Stomach (tissue), 9 donors: ENCODE measurements around the gene KRTAP13-3. TPM values are rescaled to one million over a fixed set of nuclear protein-coding genes. Genes with fewer than 3 reads are reported as not detected.

Experiments
- DNase-seq, 2 donors: peaks; one replicate each; pipeline versions ENCODE4 v3.0.0 to v3.0.0-alpha.2; 2013 to 2019
- H3K27ac ChIP-seq, 5 donors: fragments of 200-600 bp in 4 of 5; sonication (generic) in 4 of 5; one replicate each; pipeline ENCODE4 v1.5.1; 2013 to 2019; ENCODE audit warnings: mild to moderate bottlenecking in 1 of 5, moderate library complexity in 1 of 5
- H3K27me3 ChIP-seq, 3 donors: fragments of 200-600 bp; sonication (generic); one replicate each; pipeline ENCODE4 v1.5.1; 2017 to 2019; ENCODE audit warnings: mixed run types in 1 of 3
- H3K36me3 ChIP-seq, 4 donors: fragments of 200-600 bp; sonication (generic); 1 replicate in 3 of 4; 2 replicates in 1 of 4; pipeline ENCODE4 v1.5.1; 2016 to 2019
- H3K4me1 ChIP-seq, 4 donors: fragments of 200-600 bp; sonication (generic); one replicate each; pipeline ENCODE4 v1.5.1; 2016 to 2019
- H3K4me3 ChIP-seq, 4 donors: fragments of 200-600 bp; sonication (generic) in 3 of 4; one replicate each; pipeline ENCODE4 v1.5.1; 2016 to 2019; ENCODE audit warnings: mild to moderate bottlenecking in 1 of 4
- H3K9me3 ChIP-seq, 4 donors: fragments of 200-600 bp; sonication (generic); one replicate each; pipeline ENCODE4 v1.5.1; 2016 to 2019
- EP300 ChIP-seq: sonication (generic); formaldehyde crosslinking; IDR thresholded peaks from one replicate; pipeline ENCODE4 v1.6.1; 2017; ENCODE audit warnings: antibody characterized with exemption
- POLR2A ChIP-seq, 4 donors: fragments of 450-650 bp; IDR thresholded peaks; one replicate each; pipeline ENCODE4 v1.6.1; 2016; ENCODE audit warnings: antibody characterized with exemption in 4 of 4, control low read depth in 2 of 4, mild to moderate bottlenecking in 1 of 4, moderate library complexity in 1 of 4
- POLR2AphosphoS5 ChIP-seq, 3 donors: sonication (generic); formaldehyde crosslinking; IDR thresholded peaks; one replicate each; pipeline ENCODE4 v1.6.1; 2016; ENCODE audit warnings: antibody characterized with exemption in 3 of 3
- WGBS, 5 donors: extraction: QIAGEN DNeasy Blood & Tissue Kit in 3 of 5; methylation state at CpG; one replicate each; pipeline versions ENCODE4 v1.1.5 to v1.1.7; 2013 to 2018; 5-methylcytosine and 5-hydroxymethylcytosine counted together
- intact Hi-C: fragments of 100-400 bp; cut with DNase I; formaldehyde crosslinking; loops from one replicate; pipeline ENCODE4 v1.15.1; 2023; ENCODE audit warnings: low total_unique reads
- polyA plus RNA-seq, 3 donors: library from polyadenylated mRNA; stranded (reverse); fragments of 200-250 nt; gene quantifications; one replicate each; pipeline ENCODE4 v1.2.3, GENCODE V29; 2013
- total RNA-seq, 5 donors: library from RNA; depleted of rRNA; stranded (reverse); fragments of >200 nt; gene quantifications; one replicate each; pipeline versions ENCODE4 v1.1.0 to v1.2.3, GENCODE V29; 2014 to 2016
- TF ChIP-seq, protein P1 (sequence below), 7 experiments: fragments of 450-650 bp in 4 of 7; fragments of 200-600 bp in 3 of 7; sonication (generic) in 3 of 7; IDR thresholded peaks; one replicate each; pipeline ENCODE4 v1.5.1; 2016 to 2019; ENCODE audit warnings: antibody characterized with exemption in 7 of 7, control low read depth in 2 of 7, mild to moderate bottlenecking in 1 of 7
- donor health status: healthy with polysubstance abuse.
- donor health status: Bipolar disorder and iron deficiency.
- donor health status: healthy.

KRTAP13-3 gene
- total and polyA plus RNA-seq, 8 donors = not detected

DNA sequence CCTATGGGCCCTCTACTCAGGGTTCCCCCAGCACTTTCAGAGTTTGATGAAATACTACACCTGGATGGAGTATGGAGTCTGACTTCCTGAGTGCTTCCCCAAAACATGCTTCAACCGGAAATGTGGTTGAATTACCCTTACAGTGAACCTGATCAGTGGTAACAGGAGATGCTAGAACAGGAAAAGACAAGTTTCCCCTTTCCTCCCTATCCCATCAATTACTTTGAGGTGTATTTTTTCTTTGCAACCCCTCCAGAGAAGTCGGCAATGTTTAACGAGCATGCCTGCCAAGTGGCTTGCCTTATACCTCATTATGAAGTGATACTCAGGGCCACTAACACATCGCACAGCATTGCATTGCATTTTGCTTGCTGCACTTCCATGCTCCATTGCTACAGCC, 21.3 kb upstream of the KRTAP13-3 start:
- intact Hi-C loops = no loop called here
- Histone ChIP-seq H3K36me3 (no peaks in the 10 kb centered on the region), H3K27ac (no peak overlapping the region), H3K4me3 (no peak overlapping the region), H3K27me3 (no peaks in the 10 kb centered on the region), H3K9me3 (no peaks in the 10 kb centered on the region), H3K4me1 (no peaks in the 10 kb centered on the region)
- DNase-seq = no peak
- WGBS, 5 donors = 30 to 78% (median 53%) methylated on average over 4 of the region's 4 CpGs
- TF ChIP-seq POLR2A (IDR thresholded peaks at IDR 0.05) = no peak
- TF ChIP-seq POLR2AphosphoS5 (IDR thresholded peaks at IDR 0.05) = no peak
- no peak for TF ChIP-seq EP300
- TF ChIP-seq, protein P1, sequence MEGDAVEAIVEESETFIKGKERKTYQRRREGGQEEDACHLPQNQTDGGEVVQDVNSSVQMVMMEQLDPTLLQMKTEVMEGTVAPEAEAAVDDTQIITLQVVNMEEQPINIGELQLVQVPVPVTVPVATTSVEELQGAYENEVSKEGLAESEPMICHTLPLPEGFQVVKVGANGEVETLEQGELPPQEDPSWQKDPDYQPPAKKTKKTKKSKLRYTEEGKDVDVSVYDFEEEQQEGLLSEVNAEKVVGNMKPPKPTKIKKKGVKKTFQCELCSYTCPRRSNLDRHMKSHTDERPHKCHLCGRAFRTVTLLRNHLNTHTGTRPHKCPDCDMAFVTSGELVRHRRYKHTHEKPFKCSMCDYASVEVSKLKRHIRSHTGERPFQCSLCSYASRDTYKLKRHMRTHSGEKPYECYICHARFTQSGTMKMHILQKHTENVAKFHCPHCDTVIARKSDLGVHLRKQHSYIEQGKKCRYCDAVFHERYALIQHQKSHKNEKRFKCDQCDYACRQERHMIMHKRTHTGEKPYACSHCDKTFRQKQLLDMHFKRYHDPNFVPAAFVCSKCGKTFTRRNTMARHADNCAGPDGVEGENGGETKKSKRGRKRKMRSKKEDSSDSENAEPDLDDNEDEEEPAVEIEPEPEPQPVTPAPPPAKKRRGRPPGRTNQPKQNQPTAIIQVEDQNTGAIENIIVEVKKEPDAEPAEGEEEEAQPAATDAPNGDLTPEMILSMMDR (IDR thresholded peaks at IDR 0.05) = no peak

- H3K27me3 ChIP-seq = no peaks in the 10 kb centered on the region
- no peak for DNase-seq
- no peaks in the 10 kb centered on the region for H3K9me3 ChIP-seq
- H3K4me1 ChIP-seq = no peaks in the 10 kb centered on the region
- H3K27ac ChIP-seq = no peak overlapping the region
- no peak overlapping the region for H3K4me3 ChIP-seq
- no peaks in the 10 kb centered on the region for H3K36me3 ChIP-seq
- WGBS, 5 donors = 27 to 66% (median 47%) methylated on average over 1 of the region's 1 CpG
- TF ChIP-seq POLR2AphosphoS5 (IDR thresholded peaks at IDR 0.05) = no peak
- no peak for TF ChIP-seq EP300
- no peak for TF ChIP-seq POLR2A (IDR thresholded peaks at IDR 0.05)
- TF ChIP-seq, protein P1 (IDR thresholded peaks at IDR 0.05) = no peak
- intact Hi-C loops = no loop called here
Observed at GRCh38 chr21:30444204-30444603, 18.5 kb upstream of the KRTAP13-3 start.

GRCh38 chr21:30443226-30443625, 17.5 kb upstream of the KRTAP13-3 start:
- no peaks in the 10 kb centered on the region for H3K4me1 ChIP-seq
- no peaks in the 10 kb centered on the region for H3K9me3 ChIP-seq
- DNase-seq = no peak
- H3K27ac ChIP-seq = no peak overlapping the region
- H3K36me3 ChIP-seq = no peaks in the 10 kb centered on the region
- intact Hi-C loops = no loop called here
- H3K4me3 ChIP-seq = no peak overlapping the region
- no peaks in the 10 kb centered on the region for H3K27me3 ChIP-seq
- no peak for TF ChIP-seq POLR2AphosphoS5 (IDR thresholded peaks at IDR 0.05)
- TF ChIP-seq, protein P1 (IDR thresholded peaks at IDR 0.05) = no peak
- no peak for TF ChIP-seq EP300
- no peak for TF ChIP-seq POLR2A (IDR thresholded peaks at IDR 0.05)

DNA sequence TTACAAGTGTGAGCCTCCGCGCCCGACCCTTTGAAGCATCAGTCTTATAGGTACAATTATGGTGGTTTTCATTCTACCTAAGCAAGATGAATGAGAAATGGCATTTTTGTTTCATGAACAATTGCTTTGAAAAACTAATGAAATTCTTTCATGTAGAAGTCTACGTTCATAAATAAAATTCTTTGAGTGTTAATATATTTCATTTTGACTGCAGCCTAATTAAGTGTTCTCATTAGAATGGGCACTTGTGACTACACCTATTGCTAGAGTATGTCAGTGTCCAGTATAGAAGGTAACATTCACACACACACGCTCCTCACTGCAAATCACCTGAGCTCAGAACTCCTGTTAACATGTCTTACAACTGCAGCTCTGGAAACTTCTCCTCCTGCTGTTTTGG, 14.2 kb upstream of the KRTAP13-3 start, which contains the start of gene KRTAP15-1:
Gene KRTAP15-1, plus strand, starts transcription at position 301 of the 400 bp plus-strand sequence. Its CDS starts 53 bp downstream, at position 354.
- intact Hi-C loops = no loop called here
- H3K4me3 ChIP-seq = no peak within 1 kb of the TSS
- 87 to 93% (median 92%) methylated on average over 5 of the region's 5 CpGs for WGBS, 5 donors
- TF ChIP-seq POLR2AphosphoS5 (IDR thresholded peaks at IDR 0.05) = no peak
- no peak for TF ChIP-seq EP300
- TF ChIP-seq POLR2A (IDR thresholded peaks at IDR 0.05) = no peak
- TF ChIP-seq, protein P1 (IDR thresholded peaks at IDR 0.05) = no peak
- H3K27ac ChIP-seq = no peak within 1 kb of the TSS
- H3K4me1 ChIP-seq = no peaks in the 10 kb centered on the region
- no peaks in the 10 kb centered on the region for H3K9me3 ChIP-seq
- no peak for DNase-seq
- no peaks in the 10 kb centered on the region for H3K27me3 ChIP-seq
- H3K36me3 ChIP-seq = no peaks in the 10 kb centered on the region
